Measurements from ENCODE around the gene PGAP3. TPM values are rescaled to one million over a fixed set of nuclear protein-coding genes. Genes with fewer than 3 reads are reported as not detected.

Gene PGAP3
- polyA plus RNA-seq, 3 donors = 8.3 to 19.3 (median 9.2) TPM

- Mint-ChIP-seq H3K4me1 (peaks cover 36% of the 10 kb centered on the region), H3K4me3 (peak within 1 kb of the TSS in 1 of 2 donors; percentile 84), H3K27ac (peak within 1 kb of the TSS in 2 of 7 donors; percentile 25 to 59), H3K36me3 (no peaks in the 10 kb centered on the region), H3K27me3 (ENCODE audit: low read depth in 3 of 3) (peaks cover 48 to 67% (median 57%) of the 10 kb centered on the region in 3 donors), H3K9me3 (peaks cover 0 to 11% (median 2%) of the 10 kb centered on the region in 7 donors)
- intact Hi-C loops (cut with micrococcal nuclease) = no loop called here
- no peak for DNase-seq
- Histone ChIP-seq H3K27ac (ENCODE audit: low read depth in 1 of 2, low read length in 2 of 2) (no peak within 1 kb of the TSS), H3K36me3 (replicated peaks in 1 of 2; ENCODE audit: control insufficient read depth in 1 of 2, insufficient read depth in 2 of 2, low read length in 2 of 2) (no peaks in the 10 kb centered on the region), H3K4me1 (ENCODE audit: control insufficient read depth in 1 of 2, insufficient read depth in 2 of 2, low read length in 2 of 2) (peaks cover 22 to 36% of the 10 kb centered on the region in 2 donors), H3K4me3 (replicated peaks in 1 of 3; ENCODE audit: low read depth in 2 of 3, low read length in 3 of 3) (no peak within 1 kb of the TSS), H2AFZ (ENCODE audit: insufficient read depth, low read depth, low read length, poor library complexity, severe bottlenecking) (no peak within 1 kb of the TSS), H3K9ac (ENCODE audit: insufficient read depth, low read length, poor library complexity, severe bottlenecking) (no peak within 1 kb of the TSS), H4K20me1 (ENCODE audit: insufficient read depth, low read length) (no peaks in the 10 kb centered on the region), H3K9me3 (replicated peaks in 1 of 2; ENCODE audit: control insufficient read depth in 1 of 2, insufficient read depth in 1 of 2, low read length in 2 of 2) (no peaks in the 10 kb centered on the region), H3K4me2 (replicated peaks; ENCODE audit: extremely low read depth, low read length, poor library complexity, severe bottlenecking) (no peak within 1 kb of the TSS), H3K27me3 (ENCODE audit: control insufficient read depth in 2 of 2, insufficient read depth in 2 of 2, low read length in 2 of 2) (peaks cover 16 to 49% of the 10 kb centered on the region in 2 donors), H3K79me2 (ENCODE audit: insufficient read depth, low read length) (no peaks in the 10 kb centered on the region)
- 32% methylated on average over 24 of the region's 29 CpGs for WGBS (ENCODE audit: insufficient coverage)
- TF ChIP-seq CTCF (IDR thresholded peaks at IDR 0.05) = no peak
Measured at GRCh38 chr17:39626171-39627046, 61.4 kb downstream of the PGAP3 start, which contains the start of gene PPP1R1B. Gene PPP1R1B (plus strand): TSS chr17:39626952. CDS start chr17:39627393, 441 bp downstream.

GRCh38 chr17:39625198-39625785 lies 62.6 kb downstream of the PGAP3 start:
- Histone ChIP-seq H3K9me3 (replicated peaks in 1 of 2; ENCODE audit: control insufficient read depth in 1 of 2, insufficient read depth in 1 of 2, low read length in 2 of 2) (no peaks in the 10 kb centered on the region), H3K9ac (ENCODE audit: insufficient read depth, low read length, poor library complexity, severe bottlenecking) (no peak overlapping the region), H3K27ac (ENCODE audit: low read depth in 1 of 2, low read length in 2 of 2) (no peak overlapping the region), H4K20me1 (ENCODE audit: insufficient read depth, low read length) (no peaks in the 10 kb centered on the region), H3K4me2 (replicated peaks; ENCODE audit: extremely low read depth, low read length, poor library complexity, severe bottlenecking) (no peak overlapping the region), H2AFZ (ENCODE audit: insufficient read depth, low read depth, low read length, poor library complexity, severe bottlenecking) (no peak overlapping the region), H3K36me3 (replicated peaks in 1 of 2; ENCODE audit: control insufficient read depth in 1 of 2, insufficient read depth in 2 of 2, low read length in 2 of 2) (no peaks in the 10 kb centered on the region), H3K79me2 (ENCODE audit: insufficient read depth, low read length) (no peaks in the 10 kb centered on the region), H3K27me3 (ENCODE audit: control insufficient read depth in 2 of 2, insufficient read depth in 2 of 2, low read length in 2 of 2) (peaks cover 16 to 54% of the 10 kb centered on the region in 2 donors), H3K4me3 (replicated peaks in 1 of 3; ENCODE audit: low read depth in 2 of 3, low read length in 3 of 3) (no peak overlapping the region), H3K4me1 (ENCODE audit: control insufficient read depth in 1 of 2, insufficient read depth in 2 of 2, low read length in 2 of 2) (peaks cover 19 to 32% of the 10 kb centered on the region in 2 donors)
- Mint-ChIP-seq H3K36me3 (no peaks in the 10 kb centered on the region), H3K4me3 (peak overlapping the region in 1 of 2 donors; percentile 80), H3K27me3 (ENCODE audit: low read depth in 3 of 3) (peaks cover 45 to 69% (median 62%) of the 10 kb centered on the region in 3 donors), H3K27ac (no peak overlapping the region), H3K9me3 (peaks cover 0 to 11% (median 2%) of the 10 kb centered on the region in 7 donors), H3K4me1 (peaks cover 28% of the 10 kb centered on the region)
- no peak for DNase-seq
- 97% methylated on average over 3 of the region's 5 CpGs for WGBS (ENCODE audit: insufficient coverage)
- TF ChIP-seq CTCF (IDR thresholded peaks at IDR 0.05) = no peak
- intact Hi-C loops (cut with micrococcal nuclease) = no loop called here

Measured in CD14-positive monocyte (primary cell).